Renal pelvis (tissue), 12 donors: Measurements from ENCODE around the gene PDE8A. TPM values are rescaled to one million over a fixed set of nuclear protein-coding genes. Genes with fewer than 3 reads are reported as not detected.
A peak's percentile ranks its signal among the peaks of the same experiment; 100 is the strongest.

Experiments used
- DNase-seq: peaks from one replicate; pipeline ENCODE4 v3.0.0-alpha.2; 2013
- long read RNA-seq, 16 experiments: transcript quantifications; one replicate each; lab custom pipeline, GENCODE V29; 2026
- polyA plus RNA-seq, 3 donors: library from polyadenylated mRNA; unstranded; fragments of 120-200 nt; gene quantifications; one replicate each; pipeline ENCODE4 v1.2.1, GENCODE V29; 2013; ENCODE audit not compliant: insufficient read length in 3 of 3

PDE8A gene, protein sequence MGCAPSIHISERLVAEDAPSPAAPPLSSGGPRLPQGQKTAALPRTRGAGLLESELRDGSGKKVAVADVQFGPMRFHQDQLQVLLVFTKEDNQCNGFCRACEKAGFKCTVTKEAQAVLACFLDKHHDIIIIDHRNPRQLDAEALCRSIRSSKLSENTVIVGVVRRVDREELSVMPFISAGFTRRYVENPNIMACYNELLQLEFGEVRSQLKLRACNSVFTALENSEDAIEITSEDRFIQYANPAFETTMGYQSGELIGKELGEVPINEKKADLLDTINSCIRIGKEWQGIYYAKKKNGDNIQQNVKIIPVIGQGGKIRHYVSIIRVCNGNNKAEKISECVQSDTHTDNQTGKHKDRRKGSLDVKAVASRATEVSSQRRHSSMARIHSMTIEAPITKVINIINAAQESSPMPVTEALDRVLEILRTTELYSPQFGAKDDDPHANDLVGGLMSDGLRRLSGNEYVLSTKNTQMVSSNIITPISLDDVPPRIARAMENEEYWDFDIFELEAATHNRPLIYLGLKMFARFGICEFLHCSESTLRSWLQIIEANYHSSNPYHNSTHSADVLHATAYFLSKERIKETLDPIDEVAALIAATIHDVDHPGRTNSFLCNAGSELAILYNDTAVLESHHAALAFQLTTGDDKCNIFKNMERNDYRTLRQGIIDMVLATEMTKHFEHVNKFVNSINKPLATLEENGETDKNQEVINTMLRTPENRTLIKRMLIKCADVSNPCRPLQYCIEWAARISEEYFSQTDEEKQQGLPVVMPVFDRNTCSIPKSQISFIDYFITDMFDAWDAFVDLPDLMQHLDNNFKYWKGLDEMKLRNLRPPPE
- polyA plus RNA-seq: 10 to 100 TPM; 33.8 to 74.1 (median 63.4) TPM
- long read RNA-seq, donor 1, partial matches to known transcripts: 0 of 4 reads
- long read RNA-seq, donor 1, other reads (novel, unspliced or antisense): 0 of 4 reads
- long read RNA-seq, donor 2, partial matches to known transcripts: 0 of 2 reads
- long read RNA-seq, donor 2, other reads (novel, unspliced or antisense): 0 of 2 reads
- long read RNA-seq, donor 3, partial matches to known transcripts: 11 of 13 reads
- long read RNA-seq, donor 3, other reads (novel, unspliced or antisense): 0 of 13 reads
- long read RNA-seq, donor 4, partial matches to known transcripts: 14 of 18 reads
- long read RNA-seq, donor 4, other reads (novel, unspliced or antisense): 0 of 18 reads
- long read RNA-seq, donor 5: 0 reads
- long read RNA-seq, donor 6, partial matches to known transcripts: 0 of 5 reads
- long read RNA-seq, donor 6, other reads (novel, unspliced or antisense): 0 of 5 reads
- long read RNA-seq, donor 7, partial matches to known transcripts: 0 of 3 reads
- long read RNA-seq, donor 7, other reads (novel, unspliced or antisense): 0 of 3 reads
- long read RNA-seq, donor 8, partial matches to known transcripts: 0 of 1 reads
- long read RNA-seq, donor 8, other reads (novel, unspliced or antisense): 0 of 1 reads
- long read RNA-seq, donor 9, partial matches to known transcripts: 15 of 15 reads
- long read RNA-seq, donor 9, other reads (novel, unspliced or antisense): 0 of 15 reads
- long read RNA-seq, donor 10, partial matches to known transcripts: 0 of 3 reads
- long read RNA-seq, donor 10, other reads (novel, unspliced or antisense): 0 of 3 reads
- long read RNA-seq, donor 11, partial matches to known transcripts: 0 of 2 reads
- long read RNA-seq, donor 11, other reads (novel, unspliced or antisense): 0 of 2 reads
- long read RNA-seq, donor 12, partial matches to known transcripts: 0 of 6 reads
- long read RNA-seq, donor 12, other reads (novel, unspliced or antisense): 0 of 6 reads
- long read RNA-seq, donor 13, partial matches to known transcripts: 0 of 3 reads
- long read RNA-seq, donor 13, other reads (novel, unspliced or antisense): 0 of 3 reads
- long read RNA-seq, donor 14: 0 reads
- long read RNA-seq, donor 15: 0 reads
- long read RNA-seq, donor 16, partial matches to known transcripts: 0 of 3 reads
- long read RNA-seq, donor 16, other reads (novel, unspliced or antisense): 0 of 3 reads

DNA sequence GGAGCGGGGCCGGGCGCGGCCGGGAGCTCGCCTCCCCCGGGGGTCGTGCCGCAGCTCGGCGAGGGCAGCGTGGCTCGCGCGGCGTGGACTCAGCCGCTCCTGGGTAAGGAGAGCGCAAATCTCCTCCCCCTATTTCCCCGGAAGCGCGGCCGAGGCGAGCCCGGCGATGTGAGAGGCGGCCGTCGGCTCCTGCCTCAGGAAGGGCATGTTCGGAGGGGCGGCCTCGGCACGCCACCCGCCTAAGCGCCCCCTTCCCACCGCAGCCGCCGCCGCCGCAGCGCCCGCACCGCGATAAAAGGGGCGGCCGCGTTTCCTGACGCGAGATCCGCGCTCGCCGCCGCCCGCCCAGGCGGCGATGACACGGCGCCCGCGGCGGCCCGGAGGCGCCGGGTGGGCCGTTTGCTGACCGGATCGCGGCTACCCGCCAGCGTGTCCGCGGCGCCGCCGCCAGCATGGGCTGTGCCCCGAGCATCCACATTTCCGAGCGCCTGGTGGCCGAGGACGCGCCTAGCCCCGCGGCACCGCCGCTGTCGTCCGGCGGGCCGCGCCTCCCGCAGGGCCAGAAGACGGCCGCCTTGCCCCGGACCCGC is at the start of gene PDE8A:
PDE8A (plus strand) TSS at position 146 of the 590 bp plus-strand sequence; CDS start at position 453, 307 bp downstream.
- DNase-seq: peak; percentile 38

DNA sequence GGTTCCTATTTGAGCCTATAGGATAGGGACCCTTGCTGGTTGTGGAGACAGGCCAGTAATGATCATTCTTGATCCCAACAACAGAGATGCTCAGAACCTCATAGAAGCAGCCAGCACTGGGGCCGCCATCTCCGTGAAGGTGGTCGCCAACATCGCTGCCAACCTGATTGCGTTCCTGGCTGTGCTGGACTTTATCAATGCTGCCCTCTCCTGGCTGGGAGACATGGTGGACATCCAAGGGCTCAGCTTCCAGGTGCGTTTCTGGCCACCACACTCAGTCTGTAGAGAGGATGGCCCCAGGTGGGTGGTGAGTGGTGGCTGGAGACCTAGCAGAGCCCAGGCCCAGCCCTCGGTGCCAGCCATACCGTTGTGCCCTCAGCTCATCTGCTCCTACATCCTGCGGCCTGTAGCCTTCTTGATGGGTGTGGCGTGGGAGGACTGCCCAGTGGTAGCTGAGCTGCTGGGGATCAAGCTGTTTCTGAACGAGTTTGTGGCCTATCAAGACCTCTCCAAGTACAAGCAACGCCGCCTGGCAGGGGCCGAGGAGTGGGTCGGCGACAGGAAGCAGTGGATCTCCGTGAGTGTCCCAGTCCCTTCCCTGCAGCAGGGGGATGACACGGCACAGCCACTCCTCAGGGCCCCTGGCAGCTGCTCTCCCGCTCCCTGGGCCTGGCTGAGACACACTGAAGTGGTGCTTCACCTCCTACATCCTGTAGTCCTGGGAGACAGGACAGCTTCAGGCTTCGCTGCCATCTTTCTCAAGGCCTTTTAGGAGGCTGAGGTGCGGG is 46.5 kb upstream of the PDE8A start:
- DNase-seq: no peak

DNA sequence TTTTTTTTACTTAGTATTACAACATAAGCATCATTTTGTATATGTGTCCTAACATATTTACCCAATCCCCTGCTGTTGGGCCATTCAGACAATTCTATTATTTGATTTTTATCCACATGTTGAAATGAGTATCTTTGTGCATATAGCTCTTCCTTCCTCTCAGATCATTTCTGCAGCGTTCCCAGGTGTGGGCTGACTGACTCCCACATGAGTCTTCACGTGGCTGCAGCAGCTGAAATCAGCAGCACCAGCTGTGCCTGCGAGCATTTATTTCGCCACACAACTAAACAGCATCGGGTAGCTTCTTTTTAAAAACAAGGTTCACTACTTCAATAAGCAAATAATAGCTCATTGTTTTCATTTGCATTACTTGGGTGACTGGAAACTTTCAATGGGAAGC is 44.5 kb upstream of the PDE8A start:
- no peak for DNase-seq

DNA sequence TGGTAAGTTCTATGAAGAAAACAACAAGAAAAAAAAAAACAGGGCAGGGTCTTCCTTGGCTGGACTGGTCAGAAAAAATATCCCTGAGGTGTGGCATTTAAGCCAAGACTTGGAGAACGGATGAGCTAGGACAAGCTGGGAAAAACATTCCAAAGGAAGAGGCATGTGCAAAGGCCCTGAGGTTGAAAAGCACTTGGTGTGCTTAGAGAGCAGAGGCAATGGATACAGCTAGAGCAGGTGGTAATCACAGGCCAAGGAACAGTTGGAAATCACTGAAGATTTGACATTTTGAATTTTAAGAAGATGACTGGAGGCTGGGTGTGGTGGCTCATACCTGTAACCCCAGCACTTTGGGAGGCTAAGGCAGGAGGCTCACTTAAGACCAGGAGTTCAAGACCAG is 42.9 kb upstream of the PDE8A start:
- no peak for DNase-seq

DNA sequence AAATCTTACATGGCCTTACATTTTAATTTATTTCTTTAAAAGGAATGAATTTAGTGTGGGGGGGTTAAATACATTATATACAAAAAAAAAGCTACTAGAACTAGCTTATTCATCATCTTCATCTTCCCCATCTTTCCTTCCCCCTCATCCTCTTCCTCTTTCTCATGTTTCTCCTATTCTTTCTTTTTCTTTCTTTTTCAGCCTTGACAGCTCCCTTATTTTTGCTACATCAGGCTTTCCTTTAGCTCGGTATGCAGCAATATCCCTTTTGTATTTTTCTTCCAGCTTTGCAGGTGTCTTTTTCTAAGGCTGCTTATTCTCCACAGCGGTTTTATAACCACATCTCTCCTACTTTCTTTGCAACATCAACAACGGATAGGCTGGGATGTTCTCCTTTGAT is 41.3 kb upstream of the PDE8A start:
- DNase-seq: no peak

DNA sequence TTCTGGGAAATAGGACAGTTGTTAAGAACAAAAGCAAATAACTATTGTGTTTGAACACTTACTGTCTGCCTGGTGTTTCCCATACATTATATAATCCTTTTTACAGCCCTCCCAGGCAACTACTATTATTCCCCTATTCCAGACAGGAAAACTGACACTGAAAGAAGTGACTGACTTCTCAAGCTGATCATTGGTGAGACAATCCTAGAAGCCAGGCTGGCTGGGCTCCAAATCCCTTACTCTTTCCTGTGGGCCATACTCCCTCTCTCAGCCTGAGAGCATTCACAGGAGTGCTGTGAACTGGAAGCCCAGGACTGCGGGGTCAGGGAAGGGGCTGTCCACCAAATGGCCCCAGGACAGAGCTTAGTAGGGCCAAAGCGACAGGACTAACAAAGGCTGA is 39.2 kb upstream of the PDE8A start:
- DNase-seq: no peak

DNA sequence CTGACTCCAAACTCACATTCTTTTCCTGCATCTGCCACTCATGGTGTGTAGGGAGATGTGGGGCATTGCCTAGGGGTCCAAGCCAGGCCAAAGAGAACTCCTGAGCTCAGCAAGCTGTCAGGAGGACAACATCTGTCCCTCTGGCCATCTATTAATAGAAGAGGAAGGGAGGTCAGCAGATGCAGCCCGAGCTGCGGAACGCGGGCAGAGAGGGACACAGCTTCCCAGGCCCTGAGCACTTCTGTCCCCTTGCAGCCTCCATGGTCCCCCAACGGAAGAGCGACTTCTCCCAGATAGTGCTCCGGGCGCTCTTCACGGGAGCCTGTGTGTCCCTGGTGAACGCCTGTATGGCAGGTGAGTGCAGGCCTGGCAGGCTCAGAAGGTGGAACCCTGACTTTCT is 37.3 kb upstream of the PDE8A start:
- no peak for DNase-seq

DNA sequence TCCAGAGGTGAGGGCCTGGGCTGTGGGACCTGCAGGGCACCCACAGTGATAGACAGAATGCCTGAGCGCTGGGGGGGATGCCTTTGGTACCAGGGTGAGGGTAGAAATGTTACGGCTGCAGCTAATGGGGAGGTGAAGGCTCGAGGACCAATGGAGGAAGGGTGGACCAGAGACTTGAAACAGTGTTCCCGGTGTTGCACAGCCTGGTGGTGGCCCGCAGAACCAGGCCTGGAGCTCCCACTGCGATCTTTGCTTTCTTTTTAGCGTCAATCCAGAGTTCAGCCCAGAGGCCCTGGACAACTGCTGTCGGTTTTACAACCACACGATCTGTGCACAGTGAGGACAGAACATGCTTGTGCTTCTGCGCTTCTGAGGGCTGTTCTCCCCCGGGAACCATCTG is 36.8 kb upstream of the PDE8A start:
- no peak for DNase-seq

DNA sequence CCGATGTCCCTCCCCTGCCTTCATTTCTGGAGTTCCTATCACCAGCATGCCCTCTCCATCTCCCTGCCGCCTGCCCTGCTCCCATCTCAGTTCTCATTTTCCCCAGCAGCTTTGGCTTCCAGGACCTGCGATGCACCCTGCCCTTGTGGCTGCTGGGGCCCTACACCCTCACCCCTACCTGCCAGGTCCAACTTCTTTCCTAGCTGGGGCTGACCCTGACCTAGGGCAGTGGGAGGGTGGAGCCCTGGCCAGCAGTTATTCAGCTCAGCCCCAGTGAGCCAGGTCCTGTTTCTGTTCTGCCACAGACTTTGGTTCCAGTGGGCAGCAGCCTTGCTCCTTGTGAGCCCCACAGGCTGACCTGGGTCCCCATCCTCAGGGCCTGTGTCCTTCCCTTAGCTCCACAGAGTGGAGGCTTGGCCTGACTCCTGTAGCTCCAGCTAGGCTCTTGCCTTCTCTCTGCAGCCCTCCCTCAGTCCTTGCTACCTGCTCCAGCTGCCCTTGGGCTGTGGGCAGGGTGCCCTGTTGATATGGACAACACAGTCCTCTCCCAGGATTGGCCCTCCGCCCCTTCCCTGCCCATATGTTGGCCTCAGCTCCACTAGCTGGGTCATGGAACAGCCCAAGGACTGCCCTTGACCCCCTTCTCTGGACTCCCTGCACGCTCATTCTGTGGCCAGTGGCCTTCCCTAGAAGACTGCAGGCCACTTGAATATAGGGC is 34.7 kb upstream of the PDE8A start:
- DNase-seq: no peak

DNA sequence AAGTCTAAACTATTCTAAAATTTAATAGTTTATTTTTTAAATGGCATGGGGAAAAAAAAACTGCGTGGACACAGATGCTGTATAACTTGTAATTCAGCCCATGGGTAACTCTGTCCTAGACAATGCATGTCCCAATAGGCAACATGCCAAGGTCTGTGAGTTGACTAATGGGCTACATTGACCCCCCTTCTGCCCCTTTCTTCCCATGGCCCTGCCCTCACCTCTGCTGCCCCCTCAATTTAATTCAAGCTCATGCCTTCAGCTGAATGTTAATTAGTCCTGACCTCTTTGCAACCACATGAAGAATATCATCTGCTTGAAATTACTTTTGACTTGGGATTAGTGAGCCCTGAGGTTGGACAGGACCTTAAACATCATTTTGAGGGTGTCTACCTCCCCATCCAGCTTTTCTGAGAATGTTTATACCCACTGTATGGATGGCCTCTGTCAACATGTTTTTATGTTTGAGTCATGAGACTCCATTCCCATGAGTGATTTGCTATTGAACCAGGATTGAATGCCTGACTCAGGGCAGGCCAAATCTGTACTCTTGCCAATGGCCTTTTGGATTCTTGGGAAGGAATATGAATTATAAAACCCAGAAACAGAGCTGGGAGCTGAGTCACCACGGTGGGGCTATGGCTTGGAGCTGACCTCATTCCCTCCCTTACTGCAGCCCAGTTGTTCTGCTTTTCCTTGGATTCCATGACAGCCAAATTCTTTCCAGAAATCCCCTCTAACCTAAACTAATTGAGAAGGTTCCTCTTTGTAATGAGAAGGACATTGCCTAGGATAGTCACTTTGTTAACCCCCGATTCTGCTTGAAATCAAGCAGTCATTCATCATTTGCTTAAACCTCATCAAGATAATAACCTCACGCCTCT is 33.5 kb upstream of the PDE8A start:
- no peak for DNase-seq

DNA sequence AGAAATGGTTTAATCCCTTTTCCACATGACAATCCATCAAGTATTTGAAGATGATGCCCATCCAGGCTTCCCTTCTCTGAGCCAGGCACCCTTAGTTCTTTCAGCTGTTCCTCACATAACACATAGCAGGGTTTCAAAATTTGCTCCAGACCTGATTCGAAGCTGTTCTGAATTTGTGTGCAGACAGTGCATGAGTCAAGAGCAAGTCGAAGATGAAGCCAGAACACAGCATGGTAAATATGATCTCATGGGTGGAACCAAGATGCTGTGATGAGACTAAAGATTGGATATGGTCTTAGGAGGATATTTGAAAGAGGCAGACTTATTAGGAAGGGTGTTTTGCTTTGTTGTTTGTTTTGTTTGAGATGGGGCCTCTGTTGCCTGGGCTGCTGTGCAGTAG is 32.6 kb upstream of the PDE8A start:
- DNase-seq: no peak

DNA sequence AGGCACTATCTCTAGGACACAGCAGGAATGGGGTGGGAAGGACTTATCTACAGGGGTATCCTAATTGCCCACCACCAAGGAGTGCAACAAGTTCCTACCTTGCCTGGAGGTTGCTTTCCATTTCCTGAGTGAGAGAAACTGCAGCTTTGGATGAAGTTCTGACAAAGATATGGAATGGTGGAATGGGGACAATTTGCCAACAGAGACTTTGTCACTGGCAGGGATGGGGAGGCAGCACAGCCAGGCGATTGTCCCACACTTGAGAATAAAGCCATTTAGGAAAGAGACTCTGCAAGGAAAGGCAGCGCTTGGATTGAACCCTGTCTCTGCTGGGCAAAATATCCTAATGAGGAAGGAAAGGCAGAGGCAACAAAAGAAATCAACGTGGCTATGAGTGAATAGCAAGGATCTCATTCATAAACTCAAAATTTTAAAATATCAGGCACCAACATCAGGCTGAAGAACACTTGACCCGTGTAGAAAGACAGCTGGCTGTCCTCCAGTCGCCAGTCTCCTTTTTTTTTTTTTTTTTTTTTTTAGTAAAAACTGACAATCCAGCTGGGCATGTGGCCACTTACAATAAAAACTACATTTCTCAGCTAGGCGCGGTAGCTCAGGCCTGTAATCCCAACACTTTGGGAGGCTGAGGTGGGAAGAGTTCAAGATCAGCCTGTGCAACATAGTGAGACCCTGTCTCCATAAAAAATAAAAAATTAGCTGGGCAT is 31.6 kb upstream of the PDE8A start:
- no peak for DNase-seq

DNA sequence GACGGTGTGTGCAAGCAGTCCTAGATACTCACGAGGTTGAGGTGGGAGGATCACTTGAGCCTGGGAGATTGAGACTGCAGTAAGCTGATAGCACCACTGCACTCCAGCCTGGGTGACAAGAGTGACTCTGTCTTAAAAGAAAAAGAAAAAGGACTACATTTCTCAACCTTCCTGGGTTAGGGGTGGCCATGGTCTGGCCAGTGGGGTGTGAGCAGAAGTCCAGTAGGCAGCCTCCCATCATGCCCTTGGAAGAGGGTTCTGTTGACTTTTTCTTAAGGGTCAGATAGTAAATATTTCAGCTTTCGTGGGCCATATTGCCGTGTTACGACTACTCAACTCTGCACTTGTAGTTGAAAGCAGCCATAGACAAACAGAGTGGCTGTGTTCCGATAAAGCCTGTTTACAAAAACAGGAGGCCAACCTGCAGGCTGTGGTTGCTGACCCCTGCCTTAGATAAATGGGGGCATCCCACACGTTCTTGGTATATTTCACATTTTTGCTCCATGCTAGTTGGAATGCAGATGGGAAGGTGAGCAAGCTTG is 31.0 kb upstream of the PDE8A start:
- DNase-seq: no peak

DNA sequence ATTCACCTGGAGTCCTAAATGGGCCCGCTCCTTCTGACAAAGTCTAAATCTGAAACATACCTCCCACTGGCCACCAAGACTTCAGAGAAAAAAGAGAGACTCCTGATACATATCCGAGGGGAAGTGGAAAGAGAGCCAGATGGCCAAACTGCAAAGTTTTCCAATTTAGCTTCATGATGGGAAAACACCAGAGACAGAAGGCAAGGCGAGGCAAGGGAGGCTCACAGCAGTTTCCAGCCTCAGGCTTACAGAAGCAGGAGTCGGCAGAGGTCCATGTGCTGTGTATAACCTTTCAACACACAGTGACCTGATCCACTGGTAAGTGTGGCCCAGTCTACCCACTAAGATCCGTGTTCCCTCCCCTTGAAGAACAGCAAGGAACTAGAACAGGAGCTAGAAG is 29.9 kb upstream of the PDE8A start:
- no peak for DNase-seq

DNA sequence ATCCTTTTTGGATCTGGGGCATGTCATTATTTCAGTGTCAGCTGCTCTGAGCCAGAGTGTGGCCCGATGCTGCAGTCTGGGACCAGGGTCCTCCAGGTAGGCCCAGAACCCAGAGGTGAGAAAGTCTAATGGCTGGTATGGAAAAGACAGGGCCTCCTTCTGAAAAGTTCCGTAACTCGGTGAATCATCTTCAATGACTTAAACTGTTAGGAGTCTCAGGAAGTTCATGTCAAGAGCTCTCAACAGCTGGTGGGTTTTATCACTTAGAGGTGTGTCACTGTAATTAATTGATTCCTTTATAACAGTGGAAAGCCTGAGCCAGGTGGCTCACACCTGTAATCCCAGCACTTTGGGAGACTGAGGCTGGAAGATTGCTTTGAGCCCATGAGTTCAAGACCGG is 28.5 kb upstream of the PDE8A start:
- no peak for DNase-seq

DNA sequence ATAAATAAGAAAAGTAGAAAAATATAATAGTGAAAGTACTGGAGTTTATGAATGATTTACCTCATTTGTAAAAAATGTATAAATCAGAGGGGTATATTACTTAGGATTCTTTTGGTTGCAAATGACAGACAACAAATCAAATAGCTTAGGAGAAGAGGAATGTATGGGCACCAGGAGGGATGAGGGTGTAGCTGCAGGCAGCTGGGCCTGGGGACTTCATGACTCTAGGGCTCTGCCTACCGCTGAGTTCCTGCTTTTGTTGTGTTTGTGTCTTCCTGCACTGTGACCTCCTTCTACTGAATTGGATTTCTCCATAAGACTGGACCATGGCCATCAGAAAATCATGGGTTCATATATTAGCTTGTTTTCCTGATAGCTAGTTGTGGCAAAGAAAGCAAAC is 27.9 kb upstream of the PDE8A start:
- DNase-seq: no peak
